Measurements from ENCODE around the gene SHC2. TPM values are rescaled to one million over a fixed set of nuclear protein-coding genes. Genes with fewer than 3 reads are reported as not detected.

Gene SHC2
- total RNA-seq, 1 experiment from 2014 or later = 2.4 TPM

GRCh38 chr19:399370-399769, 61.5 kb downstream of the SHC2 start:
- Mint-ChIP-seq H3K4me1 (ENCODE audit: low read depth, unreplicated experiment) (no peaks in the 10 kb centered on the region), H3K27me3 (ENCODE audit: insufficient read depth, unreplicated experiment) (no peaks in the 10 kb centered on the region), H3K27ac (ENCODE audit: unreplicated experiment) (no peak overlapping the region), H3K9me3 (ENCODE audit: unreplicated experiment) (peaks cover 19% of the 10 kb centered on the region), H3K36me3 (ENCODE audit: insufficient read depth, unreplicated experiment) (no peaks in the 10 kb centered on the region), H3K4me3 (ENCODE audit: unreplicated experiment) (no peak overlapping the region)
- Histone ChIP-seq H3K4me3 (ENCODE audit: low read depth, low read length) (no peak overlapping the region), H3K36me3 (ENCODE audit: control insufficient read depth, insufficient read depth, low read length) (no peaks in the 10 kb centered on the region), H3K4me1 (no peaks in the 10 kb centered on the region), H3K9me3 (no peaks in the 10 kb centered on the region), H3K27me3 (replicated peaks; ENCODE audit: control insufficient read depth, insufficient read depth, low read length) (no peaks in the 10 kb centered on the region)
- POLR2A ChIA-PET = no interaction called here
- no TSS peak for BruUV-seq (replicated peaks)
- CTCF ChIA-PET = no interaction called here
- no peak for DNase-seq
- TF ChIP-seq CTCF (IDR thresholded peaks at IDR 0.05; ENCODE audit: insufficient read depth in 1 of 2, low read depth in 1 of 2, low read length in 1 of 2, severe bottlenecking in 1 of 2, unreplicated experiment in 1 of 2) = no peak
- intact Hi-C loops (cut with micrococcal nuclease; ENCODE audit: unreplicated experiment) = no loop called here

GRCh38 chr19:398719-399118, 62.1 kb downstream of the SHC2 start:
- ChIA-PET CTCF (no interaction called here), POLR2A (no interaction called here)
- no TSS peak for BruUV-seq (replicated peaks)
- Histone ChIP-seq H3K4me1 (no peaks in the 10 kb centered on the region), H3K36me3 (ENCODE audit: control insufficient read depth, insufficient read depth, low read length) (no peaks in the 10 kb centered on the region), H3K9me3 (no peaks in the 10 kb centered on the region), H3K27me3 (replicated peaks; ENCODE audit: control insufficient read depth, insufficient read depth, low read length) (no peaks in the 10 kb centered on the region), H3K4me3 (ENCODE audit: low read depth, low read length) (no peak overlapping the region)
- Mint-ChIP-seq H3K36me3 (ENCODE audit: insufficient read depth, unreplicated experiment) (peaks cover 6% of the 10 kb centered on the region), H3K4me1 (ENCODE audit: low read depth, unreplicated experiment) (no peaks in the 10 kb centered on the region), H3K4me3 (ENCODE audit: unreplicated experiment) (no peak overlapping the region), H3K9me3 (ENCODE audit: unreplicated experiment) (peaks cover 25% of the 10 kb centered on the region), H3K27ac (ENCODE audit: unreplicated experiment) (no peak overlapping the region), H3K27me3 (ENCODE audit: insufficient read depth, unreplicated experiment) (no peaks in the 10 kb centered on the region)
- no peak for TF ChIP-seq CTCF (IDR thresholded peaks at IDR 0.05; ENCODE audit: insufficient read depth in 1 of 2, low read depth in 1 of 2, low read length in 1 of 2, severe bottlenecking in 1 of 2, unreplicated experiment in 1 of 2)
- DNase-seq = no peak
- intact Hi-C loops (cut with micrococcal nuclease; ENCODE audit: unreplicated experiment) = no loop called here

GRCh38 chr19:397941-398706, 62.7 kb downstream of the SHC2 start:
- peaks cover 31% of the 10 kb centered on the region for H3K9me3 Mint-ChIP-seq (ENCODE audit: unreplicated experiment)
- BruUV-seq (replicated peaks) = no TSS peak
- no peak overlapping the region for H3K27ac Mint-ChIP-seq (ENCODE audit: unreplicated experiment)
- ChIA-PET CTCF (no interaction called here), POLR2A (no interaction called here)
- no peaks in the 10 kb centered on the region for H3K4me1 Mint-ChIP-seq (ENCODE audit: low read depth, unreplicated experiment)
- no peak overlapping the region for H3K4me3 Mint-ChIP-seq (ENCODE audit: unreplicated experiment)
- Histone ChIP-seq H3K36me3 (ENCODE audit: control insufficient read depth, insufficient read depth, low read length) (no peaks in the 10 kb centered on the region), H3K27me3 (replicated peaks; ENCODE audit: control insufficient read depth, insufficient read depth, low read length) (no peaks in the 10 kb centered on the region), H3K4me3 (ENCODE audit: low read depth, low read length) (no peak overlapping the region), H3K9me3 (no peaks in the 10 kb centered on the region), H3K4me1 (no peaks in the 10 kb centered on the region)
- no peak for TF ChIP-seq CTCF (IDR thresholded peaks at IDR 0.05; ENCODE audit: insufficient read depth in 1 of 2, low read depth in 1 of 2, low read length in 1 of 2, severe bottlenecking in 1 of 2, unreplicated experiment in 1 of 2)
- H3K27me3 Mint-ChIP-seq (ENCODE audit: insufficient read depth, unreplicated experiment) = no peaks in the 10 kb centered on the region
- no peak for DNase-seq
- intact Hi-C loops (cut with micrococcal nuclease; ENCODE audit: unreplicated experiment) = no loop called here
- peaks cover 6% of the 10 kb centered on the region for H3K36me3 Mint-ChIP-seq (ENCODE audit: insufficient read depth, unreplicated experiment)
